ENCODE results near the gene CKM.
"Not testable (repeated sequence)": the region's sequence is repeated elsewhere in the genome, so short reads cannot be mapped to it uniquely, and the experiment has no call there.

CKM gene

DNA sequence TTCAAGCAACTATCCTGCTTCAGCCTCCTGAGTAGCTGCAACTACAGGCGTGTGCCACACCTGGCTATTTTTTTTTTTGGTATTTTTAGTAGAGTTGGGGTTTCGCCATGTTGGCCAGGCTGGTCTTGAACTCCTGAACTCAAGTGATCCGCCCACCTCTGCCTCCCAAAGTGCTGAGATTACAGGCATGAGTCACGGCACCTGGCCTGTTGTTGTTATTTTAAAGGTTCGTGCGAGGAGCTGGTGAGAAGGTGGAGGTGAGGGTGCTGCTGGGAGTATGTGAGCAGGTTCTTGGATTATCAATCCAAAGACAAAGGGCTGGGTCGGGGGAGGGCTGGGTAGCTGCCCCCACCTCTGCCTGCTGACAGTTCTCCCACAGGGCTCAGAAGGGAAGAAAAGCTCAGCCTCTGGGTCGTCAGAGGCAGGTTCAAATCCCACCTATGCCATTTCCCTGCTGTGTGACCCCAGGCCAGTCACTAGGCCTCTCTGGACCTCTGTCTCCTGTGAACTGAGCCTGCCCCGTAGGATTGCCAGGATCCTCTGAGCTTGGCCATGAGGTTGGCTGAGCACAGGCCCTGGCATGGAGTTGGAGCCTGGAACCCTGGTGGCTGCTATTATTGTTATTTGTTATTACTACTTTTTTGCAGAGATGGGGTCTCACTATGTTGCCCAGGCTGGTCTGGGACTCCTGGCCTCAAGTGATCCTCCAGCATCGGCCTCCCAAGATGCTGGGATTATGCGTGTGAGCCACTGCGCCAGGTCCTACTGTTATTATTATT, 1.5 kb downstream of the CKM start:
- no peak for DNase-seq (ENCODE audit: low spot score)

DNA sequence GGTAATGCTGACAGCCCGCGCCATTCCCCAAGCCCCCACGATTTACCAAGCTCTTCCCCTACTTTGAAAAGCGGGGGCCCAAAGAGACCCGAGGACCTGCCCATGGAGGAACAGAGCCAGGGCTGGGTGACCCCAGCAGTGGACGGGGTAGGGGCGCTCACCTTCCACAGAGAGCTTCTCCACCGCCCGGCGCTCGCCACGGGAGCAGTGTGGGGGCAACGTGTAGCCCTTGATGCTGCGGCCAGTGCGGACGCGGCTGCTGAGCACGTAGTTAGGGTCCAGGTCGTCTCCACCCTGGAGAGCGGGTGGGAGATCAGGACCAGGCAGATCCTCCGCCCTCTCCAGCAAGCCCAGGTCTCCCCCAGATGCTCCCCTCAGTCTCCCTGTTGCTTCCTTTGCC, 7.4 kb downstream of the CKM start:
- DNase-seq (ENCODE audit: low spot score): no peak

DNA sequence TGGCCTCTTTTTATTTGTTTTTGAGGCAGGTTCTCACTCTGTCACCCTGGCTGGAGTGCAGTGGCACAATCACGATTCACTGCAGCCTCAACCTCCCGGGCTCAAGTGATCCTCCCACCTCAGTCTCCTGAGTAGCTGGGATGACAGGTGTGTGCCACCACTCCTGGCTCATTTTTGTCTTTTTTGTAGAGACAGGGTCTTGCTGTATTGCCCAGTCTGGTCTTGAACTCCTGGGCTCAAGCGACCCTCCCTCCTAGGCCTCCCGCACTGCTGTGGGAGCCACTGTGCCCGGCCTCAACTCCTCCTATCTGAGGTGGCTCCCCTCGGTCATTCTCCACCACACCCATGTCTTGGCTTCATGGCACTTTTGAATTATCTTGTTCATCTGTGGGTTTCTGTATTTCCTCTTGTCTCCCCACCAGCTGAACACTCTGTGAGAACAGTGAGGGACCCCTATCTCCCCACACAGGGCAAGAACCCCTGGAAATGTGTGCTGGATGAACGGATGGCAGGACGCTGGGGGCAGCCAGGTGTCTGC, 7.9 kb downstream of the CKM start:
- no peak for DNase-seq (ENCODE audit: low spot score)

DNA sequence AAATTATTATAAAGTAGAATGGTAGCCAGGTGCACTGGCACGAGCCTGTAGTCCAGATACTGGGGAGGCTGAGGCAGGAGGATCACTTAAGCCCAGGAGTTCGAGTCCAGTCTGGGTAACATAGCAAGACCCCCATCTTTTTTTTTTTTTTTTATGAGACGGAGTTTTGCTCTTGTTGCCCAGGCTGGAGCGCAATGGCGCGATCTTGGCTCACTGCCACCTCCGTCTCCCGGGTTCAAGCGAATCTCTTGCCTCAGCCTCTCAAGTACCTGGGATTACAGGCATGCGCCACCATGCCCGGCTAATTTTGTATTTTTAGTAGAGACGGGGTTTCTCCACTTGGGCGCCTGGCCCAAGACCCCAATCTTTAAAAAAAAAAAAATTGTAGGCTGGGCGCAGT, 10.4 kb downstream of the CKM start:
- DNase-seq (ENCODE audit: low spot score): not testable (repeated sequence)

DNA sequence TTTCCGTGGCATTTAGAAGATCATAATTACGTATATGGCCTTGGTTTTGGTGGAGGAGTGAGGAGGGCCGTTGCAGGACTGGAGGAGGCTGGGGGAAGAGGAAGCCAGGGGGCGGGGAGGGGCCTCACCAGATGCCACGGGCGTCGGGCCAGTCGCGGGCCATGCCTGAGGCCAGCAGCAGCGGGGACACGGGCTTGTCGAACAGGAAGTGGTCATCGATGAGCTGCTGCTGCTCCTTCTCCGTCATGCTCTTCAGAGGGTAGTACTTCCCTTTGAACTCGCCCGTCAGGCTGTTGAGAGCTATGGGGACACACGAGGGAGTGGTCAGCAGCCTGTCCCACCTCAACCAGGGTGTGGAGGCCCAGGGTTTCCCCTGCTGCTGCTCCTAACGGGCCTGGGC, 11.1 kb downstream of the CKM start:
- DNase-seq (ENCODE audit: low spot score): no peak

DNA sequence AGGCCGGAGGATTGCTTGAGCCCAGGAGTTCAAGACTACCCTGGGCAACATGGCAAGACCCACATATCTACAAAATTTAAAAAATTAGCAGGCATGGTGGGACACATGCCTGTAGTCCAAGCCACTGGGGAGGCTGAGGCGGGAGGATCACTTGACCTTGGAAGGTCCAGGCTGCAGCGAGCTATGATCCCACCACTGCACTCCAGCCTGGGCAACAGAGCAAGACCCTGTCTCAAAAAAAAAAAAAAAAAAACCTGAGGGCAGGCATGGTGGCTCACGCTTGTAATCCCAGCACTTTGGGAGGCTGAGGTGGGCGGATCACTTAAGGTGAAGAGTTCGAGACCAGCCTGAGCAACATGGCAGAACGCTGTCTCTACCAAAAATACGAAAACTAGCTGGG, 13.4 kb downstream of the CKM start:
- not testable (repeated sequence) for DNase-seq (ENCODE audit: low spot score)

DNA sequence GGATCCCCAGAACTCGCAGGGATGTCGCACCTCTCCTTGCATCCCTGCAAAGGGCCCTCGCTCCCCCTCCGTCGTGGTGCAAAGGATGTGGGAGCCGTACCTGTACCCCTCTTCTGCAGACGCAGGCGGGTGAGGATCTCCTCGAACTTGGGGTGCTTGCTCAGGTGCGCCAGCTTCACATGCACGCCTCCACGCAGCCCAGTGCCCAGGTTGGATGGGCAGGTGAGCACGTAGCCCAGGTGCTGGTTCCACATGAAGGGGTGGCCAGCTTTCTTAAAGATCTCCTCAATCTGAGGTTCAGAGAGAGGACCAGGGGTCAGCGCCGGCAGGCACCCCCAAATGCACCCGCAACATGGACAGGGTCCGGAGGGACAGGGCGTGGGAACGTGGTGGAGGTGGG, 15.3 kb downstream of the CKM start:
- DNase-seq (ENCODE audit: low spot score): no peak

DNA sequence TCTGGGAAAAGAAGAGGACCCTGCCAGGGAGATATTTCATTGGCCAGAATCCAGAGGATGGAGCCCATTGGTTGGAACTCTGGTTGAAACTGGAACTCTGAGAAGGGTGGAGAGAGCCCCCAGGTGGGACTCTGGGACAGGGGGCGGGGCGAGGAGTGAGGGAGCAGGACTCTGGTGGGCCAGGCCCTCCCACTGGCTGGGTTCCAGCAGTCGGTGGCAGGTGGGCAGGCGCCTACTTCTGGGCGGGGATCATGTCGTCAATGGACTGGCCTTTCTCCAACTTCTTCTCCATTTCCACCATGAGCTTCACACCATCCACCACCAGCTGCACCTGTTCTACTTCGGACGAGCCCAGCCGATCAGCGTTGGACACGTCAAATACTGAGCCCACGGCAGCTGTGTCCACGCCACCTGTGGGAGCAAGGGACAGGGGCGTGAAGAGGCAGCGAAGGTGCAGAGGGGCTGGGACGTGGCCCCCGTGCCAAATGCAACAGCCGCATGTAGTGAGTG, 16.1 kb downstream of the CKM start:
- no peak for DNase-seq (ENCODE audit: low spot score)

DNA sequence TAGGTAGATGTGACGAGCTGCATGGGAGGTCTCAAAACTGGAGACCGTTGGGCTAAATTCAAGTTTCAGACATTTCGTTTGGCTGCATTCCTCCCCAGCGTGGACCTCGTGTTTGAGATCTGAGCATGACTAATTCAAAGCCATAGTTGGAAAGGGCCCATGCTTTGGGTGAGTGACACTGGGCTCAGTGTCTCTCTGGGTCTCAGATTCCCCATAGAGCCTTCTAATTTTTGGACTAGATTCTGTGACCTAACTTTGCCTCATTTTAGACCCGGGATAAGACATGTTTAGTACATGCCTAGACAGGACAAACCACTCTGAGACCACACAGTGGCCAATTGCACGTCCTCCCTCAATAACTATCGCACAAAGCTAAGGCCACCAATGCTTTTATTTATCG, 16.6 kb downstream of the CKM start:
- DNase-seq (ENCODE audit: low spot score): peak; percentile 47

DNA sequence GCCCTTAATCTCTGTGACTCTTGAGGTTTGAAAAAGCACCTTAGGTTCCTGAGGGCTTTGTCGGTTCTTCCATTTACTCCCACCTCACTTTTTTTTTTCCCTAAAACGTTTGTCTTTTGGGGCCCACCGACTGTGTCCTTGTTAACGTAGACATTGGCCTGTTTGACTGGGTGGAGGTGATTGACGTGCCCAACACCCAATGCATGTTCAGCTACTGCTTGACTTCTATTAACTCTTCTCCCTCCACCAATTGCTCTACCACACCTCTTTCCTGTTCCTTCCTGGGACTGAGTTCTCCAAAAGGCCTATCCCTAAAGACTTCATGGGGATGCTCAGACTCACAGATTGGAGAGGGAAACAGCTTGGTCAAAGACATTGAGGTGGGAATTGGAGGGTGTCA, 17.3 kb downstream of the CKM start:
- DNase-seq (ENCODE audit: low spot score): no peak

DNA sequence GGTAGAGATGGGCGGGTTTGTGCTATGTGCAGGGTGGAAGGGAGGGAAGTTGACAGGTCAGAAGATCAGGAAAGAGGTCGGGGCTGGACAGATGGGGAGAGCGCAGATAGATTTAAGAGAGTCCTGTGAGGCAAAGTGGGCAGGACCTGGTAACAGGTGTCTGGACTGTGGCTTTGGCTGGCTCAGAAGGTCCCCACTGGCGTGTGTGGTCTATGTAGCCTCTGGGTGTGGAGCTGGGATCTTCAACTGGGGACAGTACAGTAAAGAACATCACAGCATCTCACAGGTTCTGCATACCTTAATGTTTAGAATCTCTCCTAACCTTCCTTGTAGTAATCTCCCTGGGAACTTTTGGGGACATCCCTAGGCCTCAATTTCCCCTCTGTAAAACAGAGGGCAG, 17.7 kb downstream of the CKM start:
- DNase-seq (ENCODE audit: low spot score): no peak

DNA sequence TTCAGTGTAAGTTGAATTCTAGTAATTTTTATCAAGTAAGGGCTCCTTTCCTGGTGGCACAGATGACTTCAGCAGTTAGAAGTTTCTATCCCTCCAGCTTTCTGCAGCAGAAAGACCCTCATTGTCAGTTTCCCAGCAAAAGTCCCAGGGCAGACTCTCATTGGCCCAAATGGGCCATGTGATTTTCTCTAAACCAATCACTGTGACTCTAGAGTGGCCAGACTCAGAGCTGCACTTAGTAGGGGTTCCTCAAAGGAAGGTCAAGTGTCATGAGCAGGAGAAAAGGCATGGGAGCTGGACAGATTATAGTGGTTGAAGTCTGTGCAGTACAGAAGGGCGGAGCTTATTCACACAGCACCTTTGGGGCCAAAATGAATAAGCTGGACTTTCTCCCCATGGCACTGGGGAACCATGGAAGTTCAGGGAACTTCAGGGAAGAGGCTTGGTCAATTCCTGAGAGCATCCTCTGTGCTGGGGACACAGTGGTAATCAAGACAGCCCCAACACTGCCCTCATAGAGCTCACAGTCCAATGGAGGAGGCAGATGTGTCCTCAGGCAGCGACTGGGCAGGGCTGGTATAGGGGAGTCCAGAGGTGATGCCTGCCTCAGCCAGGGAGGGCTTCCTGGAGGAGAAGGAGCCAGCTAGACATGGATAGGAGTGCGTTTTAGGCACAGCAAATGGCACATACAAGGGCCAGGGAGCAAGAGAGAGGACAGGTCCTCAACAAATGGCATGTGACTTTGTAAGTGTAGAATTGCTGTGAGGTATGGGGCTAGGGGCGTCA, 18.3 kb downstream of the CKM start:
- no peak for DNase-seq (ENCODE audit: low spot score)

DNA sequence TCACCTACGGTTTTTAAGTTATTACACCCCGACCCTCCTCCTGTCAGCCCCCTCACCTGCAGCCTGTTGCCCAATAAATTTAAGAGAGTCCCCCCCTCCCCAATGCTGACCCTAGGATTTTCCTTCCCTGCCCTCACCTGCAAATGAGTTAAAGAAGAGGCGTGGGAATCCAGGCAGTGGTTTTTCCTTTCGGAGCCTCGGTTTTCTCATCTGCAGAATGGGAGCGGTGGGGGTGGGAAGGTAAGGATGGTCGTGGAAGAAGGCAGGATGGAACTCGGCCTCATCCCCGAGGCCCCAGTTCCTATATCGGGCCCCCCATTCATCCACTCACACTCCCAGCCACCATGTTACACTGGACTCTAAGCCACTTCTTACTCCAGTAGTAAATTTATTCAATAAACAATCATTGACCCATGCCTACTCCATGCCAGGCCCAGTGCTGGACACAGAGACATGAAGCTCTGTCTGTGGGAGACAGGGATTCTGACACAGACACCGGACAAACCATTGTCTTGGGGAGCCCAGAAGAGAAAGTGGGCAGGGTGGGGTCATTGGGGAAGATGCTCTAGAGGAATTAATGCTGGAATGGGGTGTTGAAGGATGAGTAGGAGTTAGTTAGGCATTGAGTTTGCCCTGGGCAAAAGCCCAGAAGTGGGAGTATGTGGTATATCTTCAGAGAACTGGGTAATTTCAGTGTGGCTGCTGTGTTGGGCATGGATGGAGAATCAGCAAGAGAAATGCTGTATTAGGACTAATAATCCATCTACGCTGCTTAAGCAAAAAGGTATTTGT, 19.2 kb downstream of the CKM start:
- no peak for DNase-seq (ENCODE audit: low spot score)

DNA sequence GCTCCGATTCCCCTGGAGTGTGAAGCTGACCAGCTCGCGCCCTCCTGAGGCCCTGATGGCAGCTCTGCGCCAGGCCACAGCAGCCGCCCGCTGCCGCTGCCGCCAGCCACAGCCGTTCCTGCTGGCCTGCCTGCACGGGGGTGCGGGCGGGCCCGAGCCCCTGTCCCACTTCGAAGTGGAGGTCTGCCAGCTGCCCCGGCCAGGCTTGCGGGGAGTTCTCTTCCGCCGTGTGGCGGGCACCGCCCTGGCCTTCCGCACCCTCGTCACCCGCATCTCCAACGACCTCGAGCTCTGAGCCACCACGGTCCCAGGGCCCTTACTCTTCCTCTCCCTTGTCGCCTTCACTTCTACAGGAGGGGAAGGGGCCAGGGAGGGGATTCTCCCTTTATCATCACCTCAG, 20.3 kb downstream of the CKM start:
- DNase-seq (ENCODE audit: low spot score): no peak

DNA sequence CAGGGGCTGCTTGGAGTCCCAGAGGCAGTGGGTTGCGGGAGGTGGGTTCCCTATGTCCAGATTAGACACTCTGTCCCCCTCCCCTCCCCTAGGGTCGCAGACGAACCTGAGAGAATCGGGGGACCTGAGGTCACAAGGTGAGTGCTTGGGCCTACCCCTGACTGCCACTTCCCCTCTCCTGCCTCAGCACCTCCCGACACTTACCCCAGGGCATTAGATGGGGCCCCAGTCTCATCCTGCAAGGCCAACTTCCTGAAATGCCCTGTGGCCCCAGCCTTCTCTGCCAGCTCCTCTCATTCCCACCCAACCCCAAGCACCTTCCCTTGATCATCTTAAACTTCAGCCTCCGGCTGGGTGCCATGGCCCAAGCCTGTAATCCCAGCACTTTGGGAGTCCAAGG, 23.0 kb downstream of the CKM start:
- no peak for DNase-seq (ENCODE audit: low spot score)

DNA sequence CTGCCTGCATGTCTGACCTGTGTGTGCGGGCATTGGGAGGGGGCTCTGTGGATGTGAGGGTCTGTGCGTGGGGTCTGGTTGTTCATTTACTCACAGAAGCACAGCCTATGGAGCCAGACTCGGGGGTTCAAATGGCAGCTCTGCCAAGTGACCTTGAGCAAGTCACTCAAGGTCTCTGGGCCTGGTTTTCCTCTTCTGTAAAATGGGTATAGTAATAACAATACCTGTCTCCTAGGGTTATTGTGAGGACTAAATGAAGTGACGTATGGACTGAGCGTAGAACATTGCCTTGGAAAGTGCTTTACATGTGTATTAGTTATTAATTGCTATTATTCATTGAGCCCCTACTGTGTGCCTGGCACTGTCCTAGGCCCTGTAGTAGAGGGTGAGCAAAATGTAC, 24.4 kb downstream of the CKM start:
- DNase-seq (ENCODE audit: low spot score): no peak

DNA sequence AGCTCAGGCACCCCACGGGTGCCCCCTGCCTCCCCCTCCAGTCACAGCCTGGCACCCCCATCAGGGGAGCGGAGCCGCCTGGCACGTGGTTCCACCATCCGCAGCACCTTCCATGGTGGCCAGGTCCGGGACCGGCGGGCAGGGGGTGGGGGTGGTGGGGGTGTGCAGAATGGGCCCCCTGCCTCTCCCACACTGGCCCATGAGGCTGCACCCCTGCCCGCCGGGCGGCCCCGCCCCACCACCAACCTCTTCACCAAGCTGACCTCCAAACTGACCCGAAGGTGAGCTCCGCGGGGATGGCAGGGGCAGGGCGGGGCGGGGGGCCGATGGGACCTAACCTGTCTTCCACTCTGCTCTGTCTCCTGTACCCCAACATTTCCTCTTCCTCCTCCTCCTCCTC, 25.0 kb downstream of the CKM start:
- no peak for DNase-seq (ENCODE audit: low spot score)

DNA sequence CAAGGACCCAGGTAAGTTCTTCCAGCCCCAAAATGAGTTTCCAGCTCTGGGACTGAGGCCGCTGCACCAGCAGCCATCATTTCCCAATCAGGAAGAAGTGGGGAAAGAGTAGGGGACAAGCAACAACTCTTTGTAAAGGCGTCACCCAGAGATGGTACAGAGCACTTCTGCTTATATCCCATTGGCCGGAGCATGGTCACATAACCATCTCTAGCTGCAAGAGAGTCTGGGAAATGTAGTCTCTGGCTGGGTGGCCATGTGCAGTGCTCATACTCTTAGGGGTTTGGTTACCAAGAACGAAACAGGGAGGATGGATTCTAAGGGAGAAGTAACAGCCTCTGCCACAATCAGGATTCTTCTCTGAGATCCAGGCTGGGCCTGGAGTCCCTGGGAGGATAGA, 26.3 kb downstream of the CKM start:
- DNase-seq (ENCODE audit: low spot score): no peak

DNA sequence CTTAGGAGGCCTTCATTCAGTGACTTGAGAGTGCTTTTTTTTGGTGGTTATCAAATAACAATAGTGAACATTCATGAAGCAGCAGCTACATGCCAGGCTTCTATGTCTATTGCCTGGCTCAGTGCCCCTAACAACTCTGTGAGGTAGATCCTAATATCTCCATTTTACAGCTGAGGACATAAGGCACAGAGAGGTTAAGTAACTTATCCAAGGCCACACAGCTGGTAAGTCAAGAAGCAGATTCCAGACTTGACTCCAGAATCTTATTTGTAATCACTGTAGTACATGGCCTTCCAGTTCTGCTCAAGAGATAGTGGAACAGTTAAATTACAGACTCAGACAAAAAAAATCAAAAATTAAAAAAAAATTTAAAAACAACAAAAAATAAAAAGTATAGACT, 26.8 kb downstream of the CKM start:
- DNase-seq (ENCODE audit: low spot score): no peak

DNA sequence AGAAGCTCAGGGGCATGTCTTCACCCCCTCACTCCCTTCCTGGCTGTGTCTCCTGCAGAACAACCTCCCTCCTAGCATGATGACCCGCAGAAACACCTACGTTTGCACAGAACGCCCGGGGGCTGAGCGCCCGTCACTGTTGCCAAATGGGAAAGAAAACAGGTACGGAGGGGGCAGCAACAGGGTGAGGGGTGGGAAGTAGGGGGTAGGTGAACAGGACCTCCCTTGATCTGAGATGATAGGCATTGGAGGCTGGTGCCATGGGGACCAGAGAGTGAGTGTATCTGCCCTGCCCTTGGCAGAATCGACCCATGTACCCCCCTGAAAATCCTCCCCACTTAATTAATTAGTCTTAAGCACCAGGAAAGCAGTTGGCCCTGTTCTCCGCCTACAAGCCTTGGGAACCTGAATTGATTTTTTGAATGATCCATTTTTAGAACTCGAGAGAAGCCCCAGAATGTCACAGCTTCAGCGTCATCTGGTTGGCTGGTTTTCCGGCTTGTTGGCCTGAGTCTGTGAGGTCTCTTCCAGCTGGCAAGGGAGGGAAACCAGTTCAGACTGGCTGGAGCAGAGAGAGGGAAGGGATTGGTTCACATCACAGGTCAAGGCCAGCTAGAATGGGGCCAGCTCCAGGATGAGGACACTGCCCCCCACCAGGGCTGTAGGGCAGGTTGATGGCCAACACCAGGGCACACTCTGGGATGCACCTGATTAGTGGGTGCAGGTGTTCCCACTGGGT, 28.2 kb downstream of the CKM start:
- no peak for DNase-seq (ENCODE audit: low spot score)

DNA sequence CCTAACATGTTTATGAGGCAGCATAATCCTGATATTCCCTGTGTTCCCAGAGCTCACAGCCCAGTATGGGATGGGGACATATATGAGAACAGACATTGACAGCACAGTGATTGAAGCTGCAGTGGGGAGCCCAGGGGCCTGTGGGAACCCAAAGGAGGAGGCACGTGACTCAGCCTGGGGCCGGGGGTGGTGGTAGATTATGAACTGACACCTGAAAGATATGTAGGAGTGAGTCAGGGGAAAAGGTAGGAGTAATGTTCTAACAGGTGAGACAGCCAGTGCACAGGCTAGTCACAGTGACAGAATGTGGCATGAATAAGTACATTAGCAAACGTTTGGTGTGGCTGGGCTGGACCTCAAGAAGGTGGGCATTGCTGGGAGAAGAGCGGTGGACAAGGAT, 29.0 kb downstream of the CKM start:
- no peak for DNase-seq (ENCODE audit: low spot score)

DNA sequence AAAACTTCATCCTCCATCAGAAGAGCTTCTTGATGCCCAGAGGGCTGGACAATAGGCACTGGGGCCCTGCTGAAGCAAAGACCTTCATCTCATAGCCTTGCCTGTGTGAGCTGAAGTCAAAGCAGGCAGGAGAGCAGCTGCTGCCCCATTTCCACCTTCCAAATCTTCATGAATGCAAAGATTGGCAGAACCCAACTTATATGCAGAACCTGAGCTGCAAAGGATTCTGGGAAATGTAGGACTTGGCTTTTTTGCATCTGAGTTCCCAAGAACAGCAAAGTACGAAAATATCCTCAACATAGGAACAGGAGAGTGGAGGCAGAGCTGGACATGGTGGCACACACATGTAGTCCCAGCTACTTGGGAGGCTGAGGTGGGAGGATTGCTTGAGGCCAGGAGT, 30.8 kb downstream of the CKM start:
- no peak for DNase-seq (ENCODE audit: low spot score)

All from AG20443 (cell line).